GM12878 (cell line): ENCODE measurements around the gene EYS. TPM values are rescaled to one million over a fixed set of nuclear protein-coding genes. Genes with fewer than 3 reads are reported as not detected.

Source experiments
- ATAC-seq: fragments of 200-7000 bp; cut with Tn5 transposase; 3 replicates; pipeline ENCODE4 v1.9.1; 2020; ENCODE audit warnings: mild to moderate bottlenecking, moderate library complexity
- BruUV-seq: library from RNA; stranded (reverse); fragments of 400-500 nt; replicated peaks from 2 replicates; lab custom pipeline; 2021; lab: Mats Ljungman, UMichigan
- CTCF ChIA-PET: fragments of 300-600 bp; sonication (Branson Sonifier 250); formaldehyde crosslinking; extraction: SDS; loops from one replicate; lab custom pipeline; 2021; ENCODE audit warnings: inconsistent platforms; lab: Yijun Ruan, JAX
- POLR2A ChIA-PET: fragments of 350-600 bp; formaldehyde crosslinking; extraction: SDS; loops from one replicate; lab custom pipeline; 2021; ENCODE audit warnings: inconsistent platforms; lab: Charles Lee
- RAD21 ChIA-PET: fragments of 300-600 bp; sonication (Branson Sonifier 250); formaldehyde crosslinking; loops from one replicate; lab custom pipeline; 2023; ENCODE audit warnings: antibody characterized with exemption; ENCODE audit not compliant: unreplicated experiment; lab: Charles Lee
- SMC1A ChIA-PET: fragments of 300-600 bp; sonication (Branson Sonifier 250); formaldehyde crosslinking; loops from one replicate; lab custom pipeline; 2023; ENCODE audit not compliant: unreplicated experiment, uncharacterized antibody; lab: Charles Lee
- DNase-seq: peaks from one replicate; pipeline ENCODE4 v3.0.0-alpha.2; 2011; ENCODE audit warnings: low read depth, low spot score
- FAIRE-seq: peaks from 3 replicates; lab custom pipeline; 2011; peaks lifted over from hg19 to GRCh38; lab: Jason Lieb, UNC
- H2AFZ ChIP-seq: 2 replicates; pipeline ENCODE4 v1.6.0; 2011; ENCODE audit warnings: low read depth, low read length, control low read depth; ENCODE audit not compliant: control insufficient read depth
- H3K27ac ChIP-seq: 2 replicates; pipeline ENCODE4 v1.5.1; 2011; ENCODE audit warnings: control low read depth; ENCODE audit not compliant: control insufficient read depth, insufficient read depth
- H3K27me3 ChIP-seq, 2 experiments: replicated peaks in 1 of 2; 2 replicates each; pipeline versions ENCODE4 v1.6.0 to v1.6.1; 2011; ENCODE audit warnings: low read length in 1 of 2; ENCODE audit not compliant: control insufficient read depth in 2 of 2, insufficient read depth in 2 of 2
- H3K36me3 ChIP-seq, 2 experiments: 2 replicates each; pipeline ENCODE4 v1.5.1; 2011; ENCODE audit warnings: low read length in 1 of 2; ENCODE audit not compliant: control insufficient read depth in 2 of 2, insufficient read depth in 2 of 2
- H3K4me1 ChIP-seq: 2 replicates; pipeline ENCODE4 v1.6.1; 2011; ENCODE audit warnings: mild to moderate bottlenecking, low read length, moderate library complexity, mixed read lengths; ENCODE audit not compliant: control insufficient read depth, insufficient read depth
- H3K4me2 ChIP-seq: 2 replicates; pipeline ENCODE4 v1.6.0; 2011; ENCODE audit warnings: control low read depth; ENCODE audit not compliant: control insufficient read depth, insufficient read depth
- H3K4me3 ChIP-seq: fragments of 200-600 bp; sonication (generic); 2 replicates; pipeline ENCODE4 v1.5.1; 2016
- H3K79me2 ChIP-seq: 2 replicates; pipeline ENCODE4 v1.6.0; 2011; ENCODE audit warnings: low read length; ENCODE audit not compliant: control insufficient read depth, insufficient read depth
- H3K9ac ChIP-seq: 2 replicates; pipeline ENCODE4 v1.8.0; 2011; ENCODE audit warnings: low read length, control low read depth, mixed read lengths; ENCODE audit not compliant: control insufficient read depth, insufficient read depth
- H3K9me3 ChIP-seq: replicated peaks from 3 replicates; pipeline ENCODE4 v1.5.1; 2011; ENCODE audit warnings: mild to moderate bottlenecking, low read length; ENCODE audit not compliant: control insufficient read depth, insufficient read depth
- H4K20me1 ChIP-seq: 2 replicates; pipeline ENCODE4 v1.6.0; 2011; ENCODE audit not compliant: control insufficient read depth, insufficient read depth
- ATF7 ChIP-seq: fragments of 450-650 bp; IDR thresholded peaks from 2 replicates; pipeline ENCODE4 v1.6.1; 2016; ENCODE audit warnings: low read depth, mild to moderate bottlenecking
- E2F4 ChIP-seq: IDR thresholded peaks from 2 replicates; pipeline ENCODE4 v1.6.1; 2012; ENCODE audit warnings: low read depth, low read length, improper control_type of control experiment
- ELK1 ChIP-seq: IDR thresholded peaks from 2 replicates; pipeline ENCODE4 v1.6.1; 2012; ENCODE audit warnings: low read depth, low read length, improper control_type of control experiment
- FOS ChIP-seq: IDR thresholded peaks from 3 replicates; pipeline ENCODE4 v1.6.1; 2011; ENCODE audit warnings: borderline replicate concordance; ENCODE audit not compliant: insufficient read length; ENCODE audit errors: extremely low read depth
- POU2F2 ChIP-seq: IDR thresholded peaks from 3 replicates; pipeline ENCODE4 v1.6.1; 2011; ENCODE audit warnings: low read depth, mild to moderate bottlenecking, low read length, borderline replicate concordance
- WGBS: methylation state at CpG from one replicate; pipeline ENCODE4 v1.1.6; 2016; ENCODE audit warnings: low lambda C conversion rate; ENCODE audit not compliant: insufficient replicate concordance, insufficient coverage; ENCODE audit errors: missing lambda C conversion rate; 5-methylcytosine and 5-hydroxymethylcytosine counted together
- in situ Hi-C: fragments of 300-500 bp; cut with MboI; formaldehyde crosslinking; loops from 9 replicates; pipeline ENCODE4 v1.14.3; 2018; ENCODE audit warnings: mixed read lengths
- intact Hi-C: fragments of 100-400 bp; cut with micrococcal nuclease; formaldehyde crosslinking; loops from one replicate; pipeline ENCODE4 v1.14.2; 2022; ENCODE audit not compliant: unreplicated experiment
- polyA plus RNA-seq, 11 experiments: library from polyadenylated mRNA; depleted of rRNA in 4 of 11; unstranded in 6 of 11; stranded (reverse) in 5 of 11; fragments of >200 nt; fragmentation: Nextera tagmentation in 4 of 11; fragmentation: Illumina TruSeq in 1 of 11; extraction: Ambion mirVana in 4 of 11; extraction: Trizol in 1 of 11; gene quantifications; 1 replicate in 1 of 11; 2 replicates in 10 of 11; pipeline versions ENCODE4 v1.2.1 to v1.2.3, GENCODE V29; 2011 to 2016; ENCODE audit warnings: inconsistent platforms in 2 of 11, missing spikeins in 2 of 11, low read depth in 1 of 11
- total RNA-seq, 4 experiments: library from RNA; depleted of rRNA in 3 of 4; stranded (reverse); fragments of >200 nt in 3 of 4; fragmentation: Illumina TruSeq in 1 of 4; extraction: Trizol in 1 of 4; gene quantifications; 2 replicates each; pipeline versions ENCODE4 v1.2.1 to v1.2.3, GENCODE V29; 2013 to 2021

Gene EYS
- total and polyA plus RNA-seq, 10 of the 15 experiments (the other 5 are each of a cell fraction or from before 2014, with no cell fraction given): under 0.01 to 0.14 (median 0.02) TPM; not detected in 1

GRCh38 chr6:63883597-63883996 is 1823.4 kb downstream of the EYS start:
- ATAC-seq (peak; percentile 66), DNase-seq (no peak), FAIRE-seq (no peak)
- intact Hi-C loops (no loop called here), in situ Hi-C loops (no loop called here)
- H3K9ac ChIP-seq: no peak overlapping the region
- ChIA-PET RAD21 (interaction anchor here (1.1 kb wide), 1 partner anchor 531 kb away, joined by 3 read pairs; no protein-coding TSS in a partner anchor), SMC1A (interaction anchor here (1.2 kb wide), 1 partner anchor 23 kb away, joined by 4 read pairs; no protein-coding TSS in a partner anchor), CTCF (interaction anchor here (0.9 to 1.3 kb wide), 2 partner anchors 17 to 66 kb away, joined by 3 read pairs; no protein-coding TSS in a partner anchor), POLR2A (no interaction called here)
- H3K27ac ChIP-seq: no peak overlapping the region
- no peak for TF ChIP-seq FOS
- peak; percentile 77; the same call in 2 of the 3 replicates for TF ChIP-seq POU2F2
- no peak for TF ChIP-seq ELK1
- no peak for TF ChIP-seq E2F4
- peak; percentile 58; the same call in 1 of the 2 replicates for TF ChIP-seq ATF7
- no peaks in the 10 kb centered on the region; the same call in 1 of the 2 replicates for H3K4me1 ChIP-seq
- H3K27me3 ChIP-seq: no peaks in the 10 kb centered on the region
- H3K36me3 ChIP-seq: no peaks in the 10 kb centered on the region
- 44% methylated on average over 6 of the region's 6 CpGs for WGBS
- H3K9me3 ChIP-seq: no peaks in the 10 kb centered on the region
- peak overlapping the region; percentile 33; the same call in 1 of the 2 replicates for H3K4me2 ChIP-seq
- BruUV-seq: no TSS peak
- no peaks in the 10 kb centered on the region for H3K79me2 ChIP-seq
- peak overlapping the region; percentile 65 for H2AFZ ChIP-seq
- H3K4me3 ChIP-seq: no peak overlapping the region
- H4K20me1 ChIP-seq: no peaks in the 10 kb centered on the region
